GM12878 (cell line): ENCODE data around the gene MRPL27. TPM values are rescaled to one million over a fixed set of nuclear protein-coding genes. Genes with fewer than 3 reads are reported as not detected.
"Not testable (repeated sequence)": the region's sequence is repeated elsewhere in the genome, so short reads cannot be mapped to it uniquely, and the experiment has no call there.

Experiments used
- ATAC-seq: fragments of 200-7000 bp; cut with Tn5 transposase; 3 replicates; pipeline ENCODE4 v1.9.1; 2020; ENCODE audit warnings: mild to moderate bottlenecking, moderate library complexity
- BruUV-seq: library from RNA; stranded (reverse); fragments of 400-500 nt; replicated peaks from 2 replicates; lab custom pipeline; 2021; lab: Mats Ljungman, UMichigan
- CTCF ChIA-PET: fragments of 300-600 bp; sonication (Branson Sonifier 250); formaldehyde crosslinking; extraction: SDS; loops from one replicate; lab custom pipeline; 2021; ENCODE audit warnings: inconsistent platforms; lab: Yijun Ruan, JAX
- POLR2A ChIA-PET: fragments of 350-600 bp; formaldehyde crosslinking; extraction: SDS; loops from one replicate; lab custom pipeline; 2021; ENCODE audit warnings: inconsistent platforms; lab: Charles Lee
- RAD21 ChIA-PET: fragments of 300-600 bp; sonication (Branson Sonifier 250); formaldehyde crosslinking; loops from one replicate; lab custom pipeline; 2023; ENCODE audit warnings: antibody characterized with exemption; ENCODE audit not compliant: unreplicated experiment; lab: Charles Lee
- SMC1A ChIA-PET: fragments of 300-600 bp; sonication (Branson Sonifier 250); formaldehyde crosslinking; loops from one replicate; lab custom pipeline; 2023; ENCODE audit not compliant: unreplicated experiment, uncharacterized antibody; lab: Charles Lee
- DNase-seq: peaks from one replicate; pipeline ENCODE4 v3.0.0-alpha.2; 2011; ENCODE audit warnings: low read depth, low spot score
- FAIRE-seq: peaks from 3 replicates; lab custom pipeline; 2011; peaks lifted over from hg19 to GRCh38; lab: Jason Lieb, UNC
- H2AFZ ChIP-seq: 2 replicates; pipeline ENCODE4 v1.6.0; 2011; ENCODE audit warnings: low read depth, low read length, control low read depth; ENCODE audit not compliant: control insufficient read depth
- H3K27ac ChIP-seq: 2 replicates; pipeline ENCODE4 v1.5.1; 2011; ENCODE audit warnings: control low read depth; ENCODE audit not compliant: control insufficient read depth, insufficient read depth
- H3K27me3 ChIP-seq, 2 experiments: replicated peaks in 1 of 2; 2 replicates each; pipeline versions ENCODE4 v1.6.0 to v1.6.1; 2011; ENCODE audit warnings: low read length in 1 of 2; ENCODE audit not compliant: control insufficient read depth in 2 of 2, insufficient read depth in 2 of 2
- H3K36me3 ChIP-seq, 2 experiments: 2 replicates each; pipeline ENCODE4 v1.5.1; 2011; ENCODE audit warnings: low read length in 1 of 2; ENCODE audit not compliant: control insufficient read depth in 2 of 2, insufficient read depth in 2 of 2
- H3K4me1 ChIP-seq: 2 replicates; pipeline ENCODE4 v1.6.1; 2011; ENCODE audit warnings: mild to moderate bottlenecking, low read length, moderate library complexity, mixed read lengths; ENCODE audit not compliant: control insufficient read depth, insufficient read depth
- H3K4me2 ChIP-seq: 2 replicates; pipeline ENCODE4 v1.6.0; 2011; ENCODE audit warnings: control low read depth; ENCODE audit not compliant: control insufficient read depth, insufficient read depth
- H3K4me3 ChIP-seq: fragments of 200-600 bp; sonication (generic); 2 replicates; pipeline ENCODE4 v1.5.1; 2016
- H3K79me2 ChIP-seq: 2 replicates; pipeline ENCODE4 v1.6.0; 2011; ENCODE audit warnings: low read length; ENCODE audit not compliant: control insufficient read depth, insufficient read depth
- H3K9ac ChIP-seq: 2 replicates; pipeline ENCODE4 v1.8.0; 2011; ENCODE audit warnings: low read length, control low read depth, mixed read lengths; ENCODE audit not compliant: control insufficient read depth, insufficient read depth
- H3K9me3 ChIP-seq: replicated peaks from 3 replicates; pipeline ENCODE4 v1.5.1; 2011; ENCODE audit warnings: mild to moderate bottlenecking, low read length; ENCODE audit not compliant: control insufficient read depth, insufficient read depth
- H4K20me1 ChIP-seq: 2 replicates; pipeline ENCODE4 v1.6.0; 2011; ENCODE audit not compliant: control insufficient read depth, insufficient read depth
- BACH1 ChIP-seq: fragments of 450-650 bp; IDR thresholded peaks from 2 replicates; pipeline ENCODE4 v1.6.1; 2017; ENCODE audit warnings: mild to moderate bottlenecking, borderline replicate concordance
- PAX8 ChIP-seq: fragments of 450-650 bp; IDR thresholded peaks from 2 replicates; pipeline ENCODE4 v1.6.1; 2017; ENCODE audit warnings: mild to moderate bottlenecking, moderate library complexity
- WGBS: methylation state at CpG from one replicate; pipeline ENCODE4 v1.1.6; 2016; ENCODE audit warnings: low lambda C conversion rate; ENCODE audit not compliant: insufficient replicate concordance, insufficient coverage; ENCODE audit errors: missing lambda C conversion rate; 5-methylcytosine and 5-hydroxymethylcytosine counted together
- in situ Hi-C: fragments of 300-500 bp; cut with MboI; formaldehyde crosslinking; loops from 9 replicates; pipeline ENCODE4 v1.14.3; 2018; ENCODE audit warnings: mixed read lengths
- intact Hi-C: fragments of 100-400 bp; cut with micrococcal nuclease; formaldehyde crosslinking; loops from one replicate; pipeline ENCODE4 v1.14.2; 2022; ENCODE audit not compliant: unreplicated experiment
- polyA plus RNA-seq, 11 experiments: library from polyadenylated mRNA; depleted of rRNA in 4 of 11; unstranded in 6 of 11; stranded (reverse) in 5 of 11; fragments of >200 nt; fragmentation: Nextera tagmentation in 4 of 11; fragmentation: Illumina TruSeq in 1 of 11; extraction: Ambion mirVana in 4 of 11; extraction: Trizol in 1 of 11; gene quantifications; 1 replicate in 1 of 11; 2 replicates in 10 of 11; pipeline versions ENCODE4 v1.2.1 to v1.2.3, GENCODE V29; 2011 to 2016; ENCODE audit warnings: inconsistent platforms in 2 of 11, missing spikeins in 2 of 11, low read depth in 1 of 11
- total RNA-seq, 4 experiments: library from RNA; depleted of rRNA in 3 of 4; stranded (reverse); fragments of >200 nt in 3 of 4; fragmentation: Illumina TruSeq in 1 of 4; extraction: Trizol in 1 of 4; gene quantifications; 2 replicates each; pipeline versions ENCODE4 v1.2.1 to v1.2.3, GENCODE V29; 2013 to 2021

MRPL27 gene
- total and polyA plus RNA-seq, 10 of the 15 experiments (the other 5 are each of a cell fraction or from before 2014, with no cell fraction given): 83.0 to 390 (median 131) TPM

- Histone ChIP-seq H3K9ac (no peak overlapping the region; the same call in 1 of the 2 replicates), H3K27me3 (no peaks in the 10 kb centered on the region), H3K4me1 (peaks cover 19% of the 10 kb centered on the region), H3K27ac (peak overlapping the region; percentile 80; the same call in 1 of the 2 replicates), H3K4me3 (peak overlapping the region; percentile 14; the same call in 1 of the 2 replicates), H3K4me2 (peak overlapping the region; percentile 77; the same call in 1 of the 2 replicates), H4K20me1 (no peaks in the 10 kb centered on the region), H3K79me2 (no peaks in the 10 kb centered on the region), H2AFZ (peak overlapping the region; percentile 72), H3K36me3 (no peaks in the 10 kb centered on the region), H3K9me3 (no peaks in the 10 kb centered on the region)
- WGBS: 97% methylated on average over 6 of the region's 6 CpGs
- FAIRE-seq: no peak
- ChIA-PET POLR2A (interaction anchor here (0.5 to 2.4 kb wide), 8 partner anchors 24 to 703 kb away, joined by 3 to 31 read pairs (median 4); partner anchors contain the start of gene LRRC59), SMC1A (interaction anchor here (0.6 to 2.6 kb wide), 9 partner anchors 9 to 329 kb away, joined by 3 to 22 read pairs (median 4); partner anchors contain the start of gene LRRC59), CTCF (interaction anchor here (1.0 to 3.9 kb wide), 8 partner anchors 9 to 59 kb away, joined by 3 to 50 read pairs (median 5); partner anchors contain the start of gene LRRC59), RAD21 (interaction anchor here (0.7 to 2.4 kb wide), 4 partner anchors 23 to 250 kb away, joined by 4 to 14 read pairs (median 8); partner anchors contain the start of gene LRRC59)
- TF ChIP-seq PAX8 (0 out of 2 replicates have a peak, but pooled peaks have one; percentile 7), BACH1 (no peak)
- no TSS peak for BruUV-seq
- no peak for DNase-seq
- in situ Hi-C loops: no loop called here
- intact Hi-C loops: loop anchor here (1.0 kb wide), 1 partner anchor 23 kb away; the partner anchor contains the start of gene LRRC59
- ATAC-seq: no peak
These were observed 47.6 kb upstream of the MRPL27 start for GRCh38 chr17:50420419-50421112.

- H3K9me3 ChIP-seq, RAD21 ChIA-PET, ATAC-seq, intact Hi-C loops, FAIRE-seq, H3K4me2 ChIP-seq, in situ Hi-C loops, H3K4me3 ChIP-seq, H4K20me1 ChIP-seq, H3K27ac ChIP-seq, H3K36me3 ChIP-seq, BruUV-seq, H3K9ac ChIP-seq, H3K79me2 ChIP-seq, POLR2A ChIA-PET, DNase-seq, H2AFZ ChIP-seq, H3K27me3 ChIP-seq: not testable (repeated sequence)
- SMC1A ChIA-PET: interaction anchor here (1.6 to 2.6 kb wide), 2 partner anchors 22 to 58 kb away, joined by 6 to 22 read pairs; partner anchors contain the start of gene LRRC59
- CTCF ChIA-PET: interaction anchor here (1.7 to 3.9 kb wide), 2 partner anchors 10 to 23 kb away, joined by 7 to 50 read pairs; partner anchors contain the start of gene LRRC59
- peaks cover 12% of the 10 kb centered on the region for H3K4me1 ChIP-seq
- 89% methylated on average over 10 of the region's 10 CpGs for WGBS
These were observed 46.6 kb upstream of the MRPL27 start for GRCh38 chr17:50419577-50419976.
